NCI-H2196 (cell line): Measurements from ENCODE around the gene CAGE1.
A peak's percentile ranks its signal among the peaks of the same experiment; 100 is the strongest.
"Not testable (repeated sequence)": the region's sequence is repeated elsewhere in the genome, so short reads cannot be mapped to it uniquely, and the experiment has no call there.

Experiments
- DNase-seq: peaks from one replicate; lab custom pipeline; 2025; ENCODE audit not compliant: unreplicated experiment; lab: John Stamatoyannopoulos, UW

CAGE1 gene

DNA sequence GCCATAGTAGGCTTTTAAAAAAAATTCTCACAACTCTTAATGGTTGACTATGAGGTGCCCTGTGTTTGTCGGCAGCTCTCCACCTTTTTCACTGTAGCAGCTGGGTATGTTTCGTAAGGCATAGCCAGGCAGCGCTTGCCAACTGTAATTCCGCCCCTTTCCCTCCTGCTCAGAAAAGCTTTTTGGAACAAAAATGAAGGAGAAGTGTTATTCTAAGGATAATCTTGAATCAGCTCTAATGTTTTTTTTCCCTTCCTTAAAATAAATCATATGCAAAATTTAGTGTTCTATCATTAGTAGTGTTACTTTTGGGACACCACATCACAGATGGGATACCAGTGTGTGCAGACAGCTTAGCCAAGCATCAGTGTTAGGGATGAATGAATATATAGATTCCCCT is 21.3 kb upstream of the CAGE1 start:
- DNase-seq = no peak

DNA sequence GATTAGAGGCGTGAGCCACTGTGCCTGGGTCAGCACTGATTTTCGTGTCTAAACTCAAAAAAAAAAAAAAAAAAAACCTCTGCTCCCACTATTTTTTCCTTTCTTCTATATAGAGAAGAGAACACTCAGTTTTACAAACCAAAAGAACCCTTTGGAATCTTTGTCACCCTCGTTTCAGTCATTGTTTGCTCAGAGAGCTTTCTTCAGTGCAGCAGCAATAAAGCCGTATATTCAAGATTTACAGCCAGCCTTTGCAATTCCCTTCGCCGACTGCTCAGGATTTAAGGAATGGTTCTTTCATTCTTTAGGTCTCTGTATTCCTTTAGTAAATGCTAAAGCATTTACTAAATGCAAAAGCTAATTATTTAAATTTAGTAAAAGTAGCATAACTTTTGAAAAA is 20.2 kb upstream of the CAGE1 start:
- no peak for DNase-seq

DNA sequence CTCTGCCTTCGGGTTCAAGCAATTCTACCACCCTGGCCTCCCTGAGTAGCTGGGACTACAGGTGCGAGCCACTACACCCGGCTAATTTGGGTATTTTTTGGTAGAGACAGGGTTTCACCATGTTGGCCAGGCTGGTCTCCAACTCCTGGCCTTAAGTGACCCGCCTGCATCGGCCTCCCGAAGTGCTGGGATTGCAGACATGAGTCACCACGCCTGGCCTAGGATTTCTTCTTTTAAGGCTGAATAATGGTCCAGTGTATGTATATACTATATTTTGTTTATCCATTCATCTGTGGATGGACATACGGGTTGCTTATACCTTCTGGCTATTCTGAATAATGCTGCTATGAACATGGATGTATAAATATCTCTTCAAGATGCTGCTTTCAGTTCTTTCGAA is 17.2 kb upstream of the CAGE1 start:
- DNase-seq = no peak

- DNase-seq = no peak
These were observed 15.0 kb upstream of the CAGE1 start for GRCh38 chr6:7404546-7404945.

DNA sequence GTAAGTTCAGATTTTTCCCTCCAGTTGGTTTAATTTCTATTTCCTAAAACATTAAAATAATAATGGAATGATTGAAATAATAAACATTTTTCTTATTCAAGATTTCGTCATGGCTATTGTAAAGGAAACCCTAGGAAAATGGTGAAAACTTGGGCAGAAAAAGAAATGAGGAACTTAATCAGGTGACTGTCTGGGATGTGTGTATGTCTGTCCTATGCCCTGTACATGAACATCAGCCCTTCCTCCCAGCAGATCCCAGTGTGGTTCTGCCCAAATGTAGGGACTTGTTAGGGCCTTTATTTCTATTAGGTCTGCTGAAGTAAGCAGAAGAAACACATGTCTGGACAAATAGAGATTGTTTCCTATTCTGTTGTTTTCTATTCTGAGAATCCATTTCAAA is 13.2 kb upstream of the CAGE1 start:
- no peak for DNase-seq

GRCh38 chr6:7401075-7401474 is 11.5 kb upstream of the CAGE1 start:
- DNase-seq = no peak

DNA sequence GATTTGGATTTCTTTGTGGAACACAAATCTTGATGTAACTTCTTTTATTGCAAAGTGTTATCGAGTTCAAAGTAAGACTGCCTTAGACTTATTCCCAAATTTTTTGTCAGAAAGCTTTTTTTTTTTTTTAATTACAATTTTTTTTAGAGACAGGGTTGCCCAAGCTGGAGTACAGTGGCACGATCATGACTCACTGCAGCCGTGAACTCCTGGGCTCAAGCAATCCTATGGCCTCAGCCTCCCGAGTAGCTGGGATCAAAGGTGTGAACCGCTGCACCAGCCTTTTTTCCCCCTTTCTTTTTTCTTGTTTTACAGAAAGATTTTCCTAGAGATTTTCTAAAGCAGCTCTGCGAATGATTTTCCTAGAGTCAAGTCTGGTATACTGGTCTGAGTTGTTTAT is 2.9 kb upstream of the CAGE1 start:
- DNase-seq = no peak

GRCh38 chr6:7391151-7391550 is 1.6 kb upstream of the CAGE1 start:
- no peak for DNase-seq

DNA sequence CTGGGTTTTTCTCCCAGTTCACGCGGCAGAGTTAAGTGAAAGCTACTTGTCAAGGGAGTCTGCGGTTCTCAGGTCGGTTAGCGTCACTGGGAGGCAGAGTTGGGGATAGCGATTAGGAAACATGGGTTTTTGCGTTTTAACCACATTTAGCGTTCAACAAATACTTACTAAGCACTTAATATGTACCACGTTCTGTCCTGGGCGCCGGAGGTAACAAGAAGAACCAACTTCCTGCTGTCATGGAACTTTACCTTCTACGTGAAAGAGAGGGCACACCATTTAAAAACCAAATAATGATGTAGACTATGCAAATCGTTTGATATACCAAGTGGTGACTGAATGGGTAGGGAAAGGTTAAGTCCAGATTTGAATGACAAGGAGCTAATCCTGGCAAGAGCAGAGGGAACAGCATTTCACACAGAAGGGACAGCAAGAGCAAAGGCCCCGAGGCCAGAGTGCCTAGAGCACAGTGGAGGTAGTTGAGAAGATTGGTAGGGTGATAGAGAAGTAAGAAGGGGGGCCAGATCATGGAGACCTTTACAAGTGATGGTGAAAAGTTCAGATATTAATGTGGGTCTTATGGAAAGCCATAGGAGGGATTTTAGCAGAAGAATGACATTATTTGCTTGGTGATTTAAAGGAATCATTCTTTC is 810 bp upstream of the CAGE1 start:
- no peak for DNase-seq

GRCh38 chr6:7389162-7389450 is 436 bp downstream of the CAGE1 start:
- peak; percentile 55 for DNase-seq

DNA sequence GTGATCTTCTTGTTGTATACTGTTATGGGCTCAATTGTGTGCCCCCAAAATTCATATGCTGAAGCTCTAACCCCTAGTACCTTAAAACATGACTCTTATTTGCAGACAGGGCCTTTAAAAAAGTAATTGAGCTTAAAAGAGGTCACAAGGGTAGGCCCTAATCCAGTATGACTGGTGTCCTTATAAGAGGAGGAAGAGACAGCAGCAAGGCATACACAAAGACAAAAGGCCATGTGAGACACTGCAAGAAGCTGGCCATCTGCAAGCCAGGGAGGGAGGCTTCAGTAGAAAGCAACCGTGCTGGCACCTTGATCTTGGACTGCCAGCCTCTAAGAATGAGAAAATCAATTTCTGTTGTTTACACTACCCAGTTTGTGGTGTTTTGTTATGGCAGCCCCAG is 8.4 kb downstream of the CAGE1 start:
- no peak for DNase-seq

DNA sequence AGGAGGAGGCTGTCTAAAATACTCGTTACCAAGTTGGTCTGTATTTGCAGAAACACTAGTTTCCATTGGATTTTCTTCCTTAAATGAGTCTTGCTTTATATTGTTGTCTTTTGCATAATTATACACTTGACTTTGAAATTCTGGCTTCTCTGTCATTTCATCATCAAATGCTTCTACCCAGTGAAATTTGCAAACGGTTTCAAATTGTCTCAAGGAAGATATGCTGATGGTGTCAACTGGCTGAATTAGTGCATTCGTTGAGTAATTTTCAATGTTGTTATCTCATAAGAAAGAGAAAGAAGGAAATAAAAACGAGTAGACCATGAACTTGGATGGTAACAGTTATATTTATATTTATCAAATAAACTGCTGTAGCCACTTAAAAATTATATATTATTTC is 10.8 kb downstream of the CAGE1 start:
- DNase-seq = no peak

GRCh38 chr6:7377961-7378360 is 11.6 kb downstream of the CAGE1 start:
- DNase-seq = no peak

- no peak for DNase-seq
These were observed 15.8 kb downstream of the CAGE1 start for GRCh38 chr6:7373739-7374138.

DNA sequence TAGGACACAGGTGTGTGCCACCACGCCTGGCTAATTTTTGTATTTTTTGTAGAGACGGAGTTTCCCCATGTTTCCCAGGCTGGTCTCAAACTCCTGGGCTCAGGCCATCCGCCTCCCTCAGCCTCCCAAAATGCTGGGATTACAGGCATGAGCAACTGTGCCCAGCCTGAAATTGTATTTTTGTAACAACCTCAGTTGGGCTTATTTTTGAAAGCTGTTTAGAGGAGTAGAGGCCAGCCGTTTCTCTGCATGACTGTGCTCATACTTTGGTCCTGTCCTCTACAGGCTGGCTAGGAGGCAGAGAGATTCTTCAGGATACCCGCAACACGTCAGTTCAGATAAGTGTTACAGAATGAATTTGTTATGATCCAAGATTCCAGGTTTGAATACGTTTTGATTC is 22.1 kb downstream of the CAGE1 start:
- no peak for DNase-seq

- DNase-seq = not testable (repeated sequence)
These were observed 37.6 kb downstream of the CAGE1 start for GRCh38 chr6:7351916-7352315.

DNA sequence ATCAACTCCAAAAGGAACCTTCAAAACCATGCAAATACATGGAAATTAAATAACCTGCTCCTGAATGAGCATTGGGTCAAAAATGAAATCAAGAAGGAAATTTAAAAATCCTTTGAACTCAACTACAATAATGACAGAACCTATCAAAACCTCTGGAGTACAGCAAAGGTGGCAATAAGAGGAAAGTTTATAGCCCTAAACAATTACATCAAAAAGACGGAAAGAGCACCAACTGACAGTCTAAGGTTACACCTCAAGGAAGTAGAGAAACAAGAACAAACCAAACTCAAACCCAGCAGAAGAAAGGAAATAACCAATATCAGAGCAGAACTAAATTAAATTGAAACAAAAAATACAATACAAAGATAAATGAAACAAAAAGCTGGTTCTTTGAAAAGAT is 39.0 kb downstream of the CAGE1 start:
- DNase-seq = not testable (repeated sequence)

DNA sequence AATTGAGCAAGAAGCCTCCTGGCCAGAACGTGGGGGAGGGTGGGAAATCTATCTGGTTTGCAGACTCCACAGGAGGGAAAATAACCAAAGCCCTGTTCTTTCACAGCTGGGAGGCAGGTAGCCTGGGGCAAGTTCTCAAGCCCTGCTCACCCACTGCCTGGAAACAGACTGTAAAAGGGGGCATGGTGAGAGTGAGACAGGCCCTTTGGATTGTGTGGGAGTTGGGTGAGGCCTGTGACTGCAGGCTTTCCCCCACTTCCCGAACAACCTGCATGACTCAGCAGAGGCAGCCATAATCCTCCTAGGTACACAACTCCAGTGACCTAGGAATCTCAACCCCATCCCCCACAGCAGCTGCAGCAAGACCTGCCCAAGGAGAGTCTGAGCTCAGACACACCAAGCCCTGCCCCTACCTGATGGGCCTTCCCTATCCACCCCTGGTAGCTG is 42.0 kb downstream of the CAGE1 start:
- peak; percentile 25 for DNase-seq

- not testable (repeated sequence) for DNase-seq
These were observed 44.6 kb downstream of the CAGE1 start for GRCh38 chr6:7344773-7345450.

DNA sequence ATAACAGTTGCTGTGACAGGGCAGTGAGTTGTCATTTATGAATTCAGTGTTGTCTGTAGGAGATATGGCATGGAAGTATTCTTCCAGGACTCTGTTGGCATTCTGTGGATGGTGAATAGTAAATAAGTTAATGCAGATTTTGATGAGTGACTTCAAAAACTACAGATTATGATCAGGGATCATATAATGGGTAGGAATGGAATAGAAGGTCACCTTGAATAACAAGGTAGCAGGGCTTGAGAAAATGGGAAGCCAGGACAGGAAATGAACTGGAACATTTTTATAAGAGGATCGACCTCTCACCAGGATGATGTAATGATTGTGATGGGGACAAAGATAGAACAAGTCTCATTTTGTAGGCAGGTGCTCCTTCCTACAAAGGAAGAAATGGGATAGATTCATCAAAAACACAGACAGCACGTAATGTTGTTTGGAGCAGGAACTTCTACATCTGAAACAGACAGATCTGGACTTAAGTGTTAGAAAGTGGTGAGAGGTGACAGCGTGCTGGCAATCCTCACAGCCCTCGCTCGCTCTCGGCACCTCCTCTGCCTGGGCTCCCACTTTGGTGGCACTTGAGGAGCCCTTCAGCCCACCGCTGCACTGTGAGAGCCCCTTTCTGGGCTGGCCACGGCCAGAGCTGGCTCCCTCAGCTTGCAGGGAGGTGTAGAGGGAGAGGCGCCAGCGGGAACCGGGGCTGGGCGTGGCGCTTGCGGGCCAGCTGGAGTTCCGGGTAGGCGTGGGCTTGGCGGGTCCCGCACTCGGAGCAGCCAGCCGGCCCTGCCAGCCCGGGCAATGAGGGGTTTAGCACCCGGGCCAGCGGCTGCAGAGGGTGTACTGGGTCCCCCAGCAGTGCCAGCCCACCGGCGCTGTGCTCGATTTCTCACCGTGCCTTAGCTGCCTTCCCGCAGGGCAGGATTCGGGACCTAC is 45.7 kb downstream of the CAGE1 start:
- no peak for DNase-seq

DNA sequence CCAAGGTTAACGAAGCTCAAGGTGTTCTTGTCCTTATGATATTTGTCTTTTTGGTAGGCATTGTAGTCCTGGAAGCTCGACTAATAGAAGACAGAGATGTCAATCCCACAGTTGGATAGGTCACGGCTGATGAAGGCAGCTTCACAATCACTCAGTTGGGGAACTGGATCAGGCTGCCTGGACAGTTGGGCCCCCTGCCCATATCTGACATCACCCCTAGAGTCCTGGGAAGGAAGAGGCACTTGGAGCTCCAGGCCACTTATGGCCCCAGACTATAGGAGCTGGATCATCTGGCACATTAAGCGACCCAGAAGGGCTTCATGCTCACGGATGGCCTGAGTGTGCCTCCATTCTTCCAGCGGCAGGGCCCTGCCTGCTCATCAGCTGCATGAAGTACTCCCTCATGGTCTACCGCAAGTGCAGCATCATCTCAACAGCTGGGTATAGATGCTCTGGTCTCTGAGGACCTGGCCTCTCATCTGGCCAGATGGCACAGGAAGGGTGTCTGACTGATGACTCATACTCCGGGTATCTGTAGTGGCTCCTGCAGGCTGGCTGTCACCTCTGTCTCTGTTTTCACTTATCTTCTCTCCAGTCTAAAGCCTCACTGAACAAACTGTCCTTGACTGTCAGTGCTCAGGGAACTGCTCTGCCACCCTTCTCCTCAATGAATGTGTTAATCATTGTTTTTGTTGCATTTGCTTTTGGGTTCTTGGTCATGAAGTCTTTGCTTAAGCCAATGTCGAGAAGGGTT is 47.4 kb downstream of the CAGE1 start:
- DNase-seq = peak; percentile 39
